SJCRH30 (cell line): ENCODE results near the gene ISLR. TPM values are rescaled to one million over a fixed set of nuclear protein-coding genes. Genes with fewer than 3 reads are reported as not detected.
A peak's percentile ranks its signal among the peaks of the same experiment; 100 is the strongest.
"Not testable (repeated sequence)": the region's sequence is repeated elsewhere in the genome, so short reads cannot be mapped to it uniquely, and the experiment has no call there.

Experiments
- DNase-seq, 2 experiments: peaks; one replicate each; pipeline ENCODE4 v3.0.0-alpha.2; 2015 to 2020
- H3K27ac ChIP-seq: fragments of 250-450 bp; sonication (Bioruptor Pico); 2 replicates; pipeline ENCODE4 v1.5.1; 2020; ENCODE audit warnings: mild to moderate bottlenecking, moderate library complexity
- H3K27me3 ChIP-seq: fragments of 250-450 bp; sonication (Bioruptor Pico); 2 replicates; pipeline ENCODE4 v1.5.1; 2020; ENCODE audit warnings: mild to moderate bottlenecking, moderate library complexity
- H3K36me3 ChIP-seq: fragments of 250-450 bp; sonication (Bioruptor Pico); 2 replicates; pipeline ENCODE4 v1.5.1; 2020; ENCODE audit warnings: mild to moderate bottlenecking, moderate library complexity
- H3K4me1 ChIP-seq: fragments of 250-450 bp; sonication (Bioruptor Pico); 2 replicates; pipeline ENCODE4 v1.5.1; 2020; ENCODE audit warnings: mild to moderate bottlenecking, moderate library complexity
- H3K4me3 ChIP-seq: fragments of 250-450 bp; sonication (Bioruptor Pico); 2 replicates; pipeline ENCODE4 v1.5.1; 2020; ENCODE audit warnings: mild to moderate bottlenecking, moderate library complexity
- H3K9me3 ChIP-seq: fragments of 250-450 bp; sonication (Bioruptor Pico); replicated peaks from 2 replicates; pipeline ENCODE4 v1.5.1; 2020; ENCODE audit warnings: mild to moderate bottlenecking, moderate library complexity
- total RNA-seq: library from RNA; depleted of rRNA; stranded (reverse); fragments of >200 nt; shearing (Covaris generic); gene quantifications from 2 replicates; pipeline ENCODE4 v1.2.3, GENCODE V29; 2014

ISLR gene
- total RNA-seq, 1 experiment from 2014 or later, result 19.8 TPM

- Histone ChIP-seq H3K4me1 (peaks cover 30% of the 10 kb centered on the region), H3K27me3 (no peaks in the 10 kb centered on the region), H3K9me3 (no peaks in the 10 kb centered on the region), H3K4me3 (no peak overlapping the region), H3K27ac (no peak overlapping the region), H3K36me3 (no peaks in the 10 kb centered on the region)
- no peak for DNase-seq
These were observed 15.4 kb upstream of the ISLR start for GRCh38 chr15:74157868-74158827.

- DNase-seq, result no peak
- H3K27ac ChIP-seq, result no peak overlapping the region
- no peaks in the 10 kb centered on the region for H3K9me3 ChIP-seq
- no peaks in the 10 kb centered on the region for H3K27me3 ChIP-seq
- no peak overlapping the region for H3K4me3 ChIP-seq
- no peaks in the 10 kb centered on the region for H3K36me3 ChIP-seq
- peaks cover 30% of the 10 kb centered on the region for H3K4me1 ChIP-seq
These were observed 14.5 kb upstream of the ISLR start for GRCh38 chr15:74158855-74159650.

GRCh38 chr15:74159773-74160172 is 13.7 kb upstream of the ISLR start:
- Histone ChIP-seq H3K27me3 (no peaks in the 10 kb centered on the region), H3K9me3 (no peaks in the 10 kb centered on the region), H3K4me3 (no peak overlapping the region), H3K4me1 (peaks cover 30% of the 10 kb centered on the region), H3K27ac (no peak overlapping the region), H3K36me3 (no peaks in the 10 kb centered on the region)
- DNase-seq, result no peak

- H3K9me3 ChIP-seq, H3K36me3 ChIP-seq, H3K4me3 ChIP-seq, H3K27ac ChIP-seq, H3K27me3 ChIP-seq: not testable (repeated sequence)
- peaks cover 30% of the 10 kb centered on the region for H3K4me1 ChIP-seq
- DNase-seq, result peak in 1 of 2 experiments; percentile 38
These were observed 13.1 kb upstream of the ISLR start for GRCh38 chr15:74160390-74160789.

- not testable (repeated sequence) for DNase-seq
These were observed 11.3 kb upstream of the ISLR start for GRCh38 chr15:74162195-74162536.

GRCh38 chr15:74165461-74165860 is 8.0 kb upstream of the ISLR start:
- H3K36me3 ChIP-seq, result no peaks in the 10 kb centered on the region
- no peak overlapping the region for H3K27ac ChIP-seq
- H3K27me3 ChIP-seq, result no peaks in the 10 kb centered on the region
- DNase-seq, result no peak
- H3K9me3 ChIP-seq, result no peaks in the 10 kb centered on the region
- no peak overlapping the region for H3K4me3 ChIP-seq
- H3K4me1 ChIP-seq, result peaks cover 33% of the 10 kb centered on the region

More at GRCh38 chr15:74162195-74162536, 11.3 kb upstream of the ISLR start:
- H3K4me3 ChIP-seq, H3K27me3 ChIP-seq, H3K36me3 ChIP-seq, H3K27ac ChIP-seq, H3K9me3 ChIP-seq: not testable (repeated sequence)
- peaks cover 23% of the 10 kb centered on the region for H3K4me1 ChIP-seq

GRCh38 chr15:74167891-74168331 is 5.6 kb upstream of the ISLR start:
- Histone ChIP-seq H3K4me1 (peaks cover 26% of the 10 kb centered on the region), H3K4me3 (no peak overlapping the region), H3K27me3 (no peaks in the 10 kb centered on the region), H3K9me3 (no peaks in the 10 kb centered on the region), H3K36me3 (no peaks in the 10 kb centered on the region), H3K27ac (no peak overlapping the region)
- DNase-seq, result peak; percentile 59 to 70

- peaks cover 32% of the 10 kb centered on the region for H3K4me1 ChIP-seq
These were observed 4.8 kb upstream of the ISLR start for GRCh38 chr15:74168711-74169126.

GRCh38 chr15:74170071-74170844 is 3.3 kb upstream of the ISLR start:
- Histone ChIP-seq H3K4me3 (no peak overlapping the region), H3K36me3 (no peaks in the 10 kb centered on the region), H3K27ac (no peak overlapping the region), H3K27me3 (no peaks in the 10 kb centered on the region), H3K4me1 (peaks cover 42% of the 10 kb centered on the region), H3K9me3 (no peaks in the 10 kb centered on the region)
- peak in 1 of 2 experiments; percentile 21 for DNase-seq

More at GRCh38 chr15:74168711-74169126, 4.8 kb upstream of the ISLR start:
- H3K27ac ChIP-seq, result no peak overlapping the region
- H3K27me3 ChIP-seq, result no peaks in the 10 kb centered on the region
- peak in 1 of 2 experiments; percentile 6 for DNase-seq
- no peaks in the 10 kb centered on the region for H3K36me3 ChIP-seq
- H3K4me3 ChIP-seq, result no peak overlapping the region
- no peaks in the 10 kb centered on the region for H3K9me3 ChIP-seq

GRCh38 chr15:74170875-74171578 is 2.5 kb upstream of the ISLR start:
- Histone ChIP-seq H3K9me3 (no peaks in the 10 kb centered on the region), H3K36me3 (no peaks in the 10 kb centered on the region), H3K27ac (no peak overlapping the region), H3K4me3 (no peak overlapping the region), H3K27me3 (no peaks in the 10 kb centered on the region), H3K4me1 (peaks cover 43% of the 10 kb centered on the region)
- DNase-seq, result peak in 1 of 2 experiments; percentile 6

- no peaks in the 10 kb centered on the region for H3K27me3 ChIP-seq
- H3K4me1 ChIP-seq, result peaks cover 53% of the 10 kb centered on the region
- no peak overlapping the region for H3K4me3 ChIP-seq
- no peak overlapping the region for H3K27ac ChIP-seq
- H3K36me3 ChIP-seq, result no peaks in the 10 kb centered on the region
- DNase-seq, result peak in 1 of 2 experiments; percentile 6
- H3K9me3 ChIP-seq, result no peaks in the 10 kb centered on the region
These were observed 1.5 kb upstream of the ISLR start for GRCh38 chr15:74171965-74172541.

GRCh38 chr15:74172701-74173379 is 670 bp upstream of the ISLR start:
- Histone ChIP-seq H3K36me3 (no peaks in the 10 kb centered on the region), H3K27me3 (no peaks in the 10 kb centered on the region), H3K27ac (peak overlapping the region; percentile 73), H3K4me1 (peaks cover 54% of the 10 kb centered on the region), H3K4me3 (peak overlapping the region; percentile 49), H3K9me3 (no peaks in the 10 kb centered on the region)
- peak; percentile 71 to 78 for DNase-seq

GRCh38 chr15:74174219-74174957 is 878 bp downstream of the ISLR start:
- peaks cover 57% of the 10 kb centered on the region for H3K4me1 ChIP-seq
- H3K27me3 ChIP-seq, result no peaks in the 10 kb centered on the region
- H3K9me3 ChIP-seq, result no peaks in the 10 kb centered on the region
- peak overlapping the region; percentile 73 for H3K27ac ChIP-seq
- H3K4me3 ChIP-seq, result peak overlapping the region; percentile 49
- H3K36me3 ChIP-seq, result no peaks in the 10 kb centered on the region
- DNase-seq, result peak; percentile 90 to 91
